Progenitor cell of endocrine pancreas (in vitro differentiated cells): Measurements from ENCODE around the gene NSUN2. TPM values are rescaled to one million over a fixed set of nuclear protein-coding genes. Genes with fewer than 3 reads are reported as not detected.
A peak's percentile ranks its signal among the peaks of the same experiment; 100 is the strongest.

Experiments used
- DNase-seq: peaks from one replicate; pipeline ENCODE4 v3.0.0; 2021; ENCODE audit warnings: low spot score; ENCODE audit not compliant: unreplicated experiment
- H3K27ac Mint-ChIP-seq: 2 replicates; pipeline ENCODE4 v1.8.0; 2021; ENCODE audit warnings: mild to moderate bottlenecking, moderate library complexity, mixed read lengths
- H3K27me3 Mint-ChIP-seq: 2 replicates; pipeline ENCODE4 v1.8.0; 2021; ENCODE audit warnings: mixed read lengths
- H3K36me3 Mint-ChIP-seq: 2 replicates; pipeline ENCODE4 v1.8.0; 2022; ENCODE audit warnings: mixed read lengths; ENCODE audit not compliant: insufficient read depth
- H3K4me1 Mint-ChIP-seq: 2 replicates; pipeline ENCODE4 v1.8.0; 2021; ENCODE audit warnings: low read depth, mixed read lengths
- H3K4me3 Mint-ChIP-seq: 2 replicates; pipeline ENCODE4 v1.8.0; 2021; ENCODE audit warnings: low read depth, mild to moderate bottlenecking, moderate library complexity, mixed read lengths
- H3K9me3 Mint-ChIP-seq: 2 replicates; pipeline ENCODE4 v1.8.0; 2021; ENCODE audit warnings: low read depth, mixed read lengths
- CTCF ChIP-seq: fragments of 200-600 bp; sonication (generic); IDR thresholded peaks from one replicate; pipeline ENCODE4 v1.5.0; 2021; ENCODE audit warnings: antibody characterized with exemption, mild to moderate bottlenecking; ENCODE audit not compliant: unreplicated experiment
- total RNA-seq: library from RNA; stranded (reverse); gene quantifications from 2 replicates; pipeline ENCODE4 v1.2.1, GENCODE V29; 2021

Gene NSUN2
- total RNA-seq, 1 donor from 2014 or later: 61.3 TPM

- H3K36me3 Mint-ChIP-seq: no peaks in the 10 kb centered on the region
- no peaks in the 10 kb centered on the region for H3K4me1 Mint-ChIP-seq
- peaks cover 76% of the 10 kb centered on the region for H3K27me3 Mint-ChIP-seq
- H3K4me3 Mint-ChIP-seq: no peak overlapping the region
- H3K9me3 Mint-ChIP-seq: no peaks in the 10 kb centered on the region
- no peak overlapping the region for H3K27ac Mint-ChIP-seq
- no peak for DNase-seq
- TF ChIP-seq CTCF: no peak
Measured at GRCh38 chr5:6581090-6581489, 51.8 kb downstream of the NSUN2 start.

GRCh38 chr5:6579535-6579934 is 53.3 kb downstream of the NSUN2 start:
- peaks cover 64% of the 10 kb centered on the region for H3K27me3 Mint-ChIP-seq
- no peaks in the 10 kb centered on the region for H3K36me3 Mint-ChIP-seq
- H3K4me3 Mint-ChIP-seq: no peak overlapping the region
- no peaks in the 10 kb centered on the region for H3K4me1 Mint-ChIP-seq
- no peak for TF ChIP-seq CTCF
- no peaks in the 10 kb centered on the region for H3K9me3 Mint-ChIP-seq
- DNase-seq: no peak
- H3K27ac Mint-ChIP-seq: no peak overlapping the region

- Mint-ChIP-seq H3K27ac (no peak overlapping the region), H3K4me1 (no peaks in the 10 kb centered on the region), H3K4me3 (no peak overlapping the region), H3K9me3 (no peaks in the 10 kb centered on the region), H3K27me3 (peaks cover 61% of the 10 kb centered on the region), H3K36me3 (no peaks in the 10 kb centered on the region)
- no peak for TF ChIP-seq CTCF
- DNase-seq: no peak
Measured at GRCh38 chr5:6578676-6579343, 54.0 kb downstream of the NSUN2 start.

- Mint-ChIP-seq H3K36me3 (no peaks in the 10 kb centered on the region), H3K27ac (no peak overlapping the region), H3K27me3 (peaks cover 58% of the 10 kb centered on the region), H3K4me1 (no peaks in the 10 kb centered on the region), H3K4me3 (no peak overlapping the region), H3K9me3 (no peaks in the 10 kb centered on the region)
- TF ChIP-seq CTCF: peak; percentile 68
- no peak for DNase-seq
Measured at GRCh38 chr5:6576861-6577501, 55.9 kb downstream of the NSUN2 start.

- peaks cover 41% of the 10 kb centered on the region for H3K27me3 Mint-ChIP-seq
- DNase-seq: no peak
- no peak for TF ChIP-seq CTCF
- no peak overlapping the region for H3K27ac Mint-ChIP-seq
- no peak overlapping the region for H3K4me3 Mint-ChIP-seq
- H3K9me3 Mint-ChIP-seq: no peaks in the 10 kb centered on the region
- no peaks in the 10 kb centered on the region for H3K36me3 Mint-ChIP-seq
- H3K4me1 Mint-ChIP-seq: no peaks in the 10 kb centered on the region
Measured at GRCh38 chr5:6574537-6575245, 58.2 kb downstream of the NSUN2 start.
